ENCODE results near the gene CTNND2.

GRCh38 chr5:11476866-11477265 lies 427.4 kb downstream of the CTNND2 start:
- TF ChIP-seq JUNB (CRISPR knock-in tag; conservative IDR thresholded peaks at IDR 0.05) (no peak), ZBTB7A (IDR thresholded peaks at IDR 0.05; ENCODE audit: borderline replicate concordance, control insufficient read depth, low read depth, low read length) (no peak), KAT7 (CRISPR knock-in tag; IDR thresholded peaks at IDR 0.05; ENCODE audit: borderline replicate concordance) (no peak), TAF1 (IDR thresholded peaks at IDR 0.05; ENCODE audit: control insufficient read depth, extremely low read depth, insufficient read depth, low read length, severe bottlenecking) (no peak), NFYB (IDR thresholded peaks at IDR 0.05; ENCODE audit: extremely low read depth, insufficient read length) (no peak), ZNF449 (CRISPR knock-in tag; IDR thresholded peaks at IDR 0.05) (no peak), PPARD (CRISPR knock-in tag; IDR thresholded peaks at IDR 0.05) (no peak), ZNF232 (CRISPR knock-in tag; IDR thresholded peaks at IDR 0.05) (no peak), SP2 (IDR thresholded peaks at IDR 0.05; ENCODE audit: extremely low read depth, low read depth, low read length, poor library complexity, severe bottlenecking) (no peak), BCLAF1 (IDR thresholded peaks at IDR 0.05; ENCODE audit: borderline replicate concordance in 1 of 2, control insufficient read depth in 1 of 2, low read depth in 2 of 2, low read length in 1 of 2) (no peak), SAP30 (IDR thresholded peaks at IDR 0.05; ENCODE audit: borderline replicate concordance, insufficient read depth, low read depth, low read length, poor library complexity, severe bottlenecking) (no peak), ZBED1 (IDR thresholded peaks at IDR 0.05) (no peak), TGIF2 (CRISPR knock-in tag; IDR thresholded peaks at IDR 0.05) (no peak), SIN3A (IDR thresholded peaks at IDR 0.05; ENCODE audit: borderline replicate concordance in 2 of 2, control insufficient read depth in 1 of 2, low read depth in 2 of 2, low read length in 2 of 2) (no peak)

All from K562 (cell line).